Ovary (tissue), 9 donors: ENCODE results near the gene CCNB1IP1. TPM values are rescaled to one million over a fixed set of nuclear protein-coding genes. Genes with fewer than 3 reads are reported as not detected.
"Not testable (repeated sequence)": the region's sequence is repeated elsewhere in the genome, so short reads cannot be mapped to it uniquely, and the experiment has no call there.

Experiments
- DNase-seq, 5 donors: peaks; one replicate each; pipeline ENCODE4 v3.0.0-alpha.2; 2019 to 2020
- H3K27ac ChIP-seq, 2 donors: fragments of 200-600 bp; one replicate each; pipeline versions ENCODE4 v1.5.1 to v1.8.0; 2019 to 2022
- H3K27me3 ChIP-seq: fragments of 200-600 bp; one replicate; pipeline ENCODE4 v1.8.0; 2022
- H3K36me3 ChIP-seq: fragments of 200-600 bp; sonication (generic); one replicate; pipeline ENCODE4 v1.5.1; 2019
- H3K4me1 ChIP-seq: one replicate; pipeline ENCODE4 v1.8.1; 2013; ENCODE audit warnings: mild to moderate bottlenecking, moderate library complexity; ENCODE audit not compliant: insufficient read depth
- H3K4me3 ChIP-seq: fragments of 200-600 bp; sonication (generic); one replicate; pipeline ENCODE4 v1.5.1; 2017
- H3K9me3 ChIP-seq, 2 donors: fragments of 200-600 bp in 1 of 2; sonication (generic) in 1 of 2; one replicate each; pipeline versions ENCODE4 v1.5.1 to v1.8.1; 2013 to 2019; ENCODE audit warnings: mild to moderate bottlenecking in 1 of 2, moderate library complexity in 1 of 2
- CTCF ChIP-seq, 3 donors: fragments of 450-650 bp in 2 of 3; fragments of 200-600 bp in 1 of 3; IDR thresholded peaks; one replicate each; pipeline versions ENCODE4 v1.5.1 to v1.8.0; 2016 to 2022; ENCODE audit warnings: antibody characterized with exemption in 3 of 3, mild to moderate bottlenecking in 1 of 3
- EP300 ChIP-seq: sonication (generic); formaldehyde crosslinking; IDR thresholded peaks from one replicate; pipeline ENCODE4 v1.6.1; 2017; ENCODE audit warnings: antibody characterized with exemption
- POLR2A ChIP-seq: fragments of 450-650 bp; IDR thresholded peaks from one replicate; pipeline ENCODE4 v1.6.1; 2017; ENCODE audit warnings: antibody characterized with exemption, mild to moderate bottlenecking, moderate library complexity
- WGBS, 3 donors: extraction: QIAGEN DNeasy Blood & Tissue Kit in 1 of 3; methylation state at CpG; one replicate each; pipeline versions ENCODE4 v1.1.5 to v1.1.7; 2013 to 2017; 5-methylcytosine and 5-hydroxymethylcytosine counted together
- intact Hi-C, 4 donors: fragments of 100-400 bp; cut with DNase I; formaldehyde crosslinking; loops; one replicate each; pipeline versions ENCODE4 v1.11.0 to v1.15.1; 2022 to 2023
- polyA plus RNA-seq, 2 donors: library from polyadenylated mRNA; stranded (reverse); fragments of 200-250 nt in 1 of 2; fragments of 350-450 nt in 1 of 2; fragmentation: Illumina TruSeq in 1 of 2; extraction: RNeasy Lipid Tissue Mini Kit (QIAGEN cat#74804) in 1 of 2; gene quantifications; one replicate each; pipeline ENCODE4 v1.2.3, GENCODE V29; 2013 to 2014
- total RNA-seq, 7 donors: library from RNA; depleted of rRNA in 2 of 7; stranded (reverse); fragments of >200 nt in 2 of 7; fragmentation: NEBNext Ultra II Directional in 3 of 7; extraction: Animal tissue kit (Norgen Biotek cat#: 25700) in 3 of 7; gene quantifications; one replicate each; pipeline versions ENCODE4 v1.1.0 to v1.2.4, GENCODE V29; 2016 to 2023
- donor health status: DM: no; HTN: no; CAD: no; lungs with moderate emphysema.
- donor health status: DM: no; HTN: no; CAD: no.
- donor health status: Bipolar disorder and iron deficiency.
- donor health status: DM: yes; HTN: yes; CAD: no.
- donor health status: DM: no; HTN: no; CAD: no.
- donor health status: DM: yes; HTN: yes; CAD: no.

Gene CCNB1IP1
- total and polyA plus RNA-seq, 9 donors: 57.1 to 150 (median 88.0) TPM

GRCh38 chr14:20294636-20295035 is 38.4 kb downstream of the CCNB1IP1 start:
- H3K27me3 ChIP-seq: no peaks in the 10 kb centered on the region
- no peak for DNase-seq
- intact Hi-C loops: no loop called here
- H3K4me1 ChIP-seq: no peaks in the 10 kb centered on the region
- no peaks in the 10 kb centered on the region for H3K36me3 ChIP-seq
- no peaks in the 10 kb centered on the region for H3K9me3 ChIP-seq
- no peak overlapping the region for H3K4me3 ChIP-seq
- 86 to 95% (median 91%) methylated on average over 2 of the region's 2 CpGs for WGBS, 3 donors
- no peak overlapping the region for H3K27ac ChIP-seq
- TF ChIP-seq POLR2A (no peak), EP300 (no peak), CTCF (IDR thresholded peaks at IDR 0.05) (no peak)

DNA sequence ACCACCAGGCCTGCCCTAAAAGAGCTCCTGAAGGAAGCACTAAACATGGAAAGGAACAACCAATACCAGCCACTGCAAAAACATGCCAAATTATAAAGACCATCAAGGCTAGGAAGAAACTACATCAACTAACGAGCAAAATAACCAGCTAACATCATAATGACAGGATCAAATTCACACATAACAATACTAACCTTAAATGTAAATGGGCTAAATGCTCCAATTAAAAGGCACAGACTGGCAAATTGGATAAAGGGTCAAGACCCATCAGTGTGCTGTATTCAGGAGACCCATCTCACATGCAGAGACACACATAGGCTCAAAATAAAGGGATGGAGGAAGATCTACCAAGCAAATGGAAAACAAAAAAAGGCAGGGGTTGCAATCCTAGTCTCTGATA is 51.1 kb downstream of the CCNB1IP1 start:
- H3K36me3 ChIP-seq, H3K27me3 ChIP-seq, H3K4me1 ChIP-seq, DNase-seq, H3K27ac ChIP-seq, H3K9me3 ChIP-seq, intact Hi-C loops, H3K4me3 ChIP-seq: not testable (repeated sequence)
- WGBS, 3 donors: 95 to 100% (median 100%) methylated on average over 1 of the region's 1 CpG

GRCh38 chr14:20280265-20280664 is 52.8 kb downstream of the CCNB1IP1 start:
- H3K4me1 ChIP-seq, H3K27me3 ChIP-seq, H3K27ac ChIP-seq, DNase-seq, intact Hi-C loops, H3K36me3 ChIP-seq, H3K9me3 ChIP-seq, H3K4me3 ChIP-seq: not testable (repeated sequence)
- WGBS, 3 donors: 94 to 98% (median 96%) methylated on average over 7 of the region's 7 CpGs

DNA sequence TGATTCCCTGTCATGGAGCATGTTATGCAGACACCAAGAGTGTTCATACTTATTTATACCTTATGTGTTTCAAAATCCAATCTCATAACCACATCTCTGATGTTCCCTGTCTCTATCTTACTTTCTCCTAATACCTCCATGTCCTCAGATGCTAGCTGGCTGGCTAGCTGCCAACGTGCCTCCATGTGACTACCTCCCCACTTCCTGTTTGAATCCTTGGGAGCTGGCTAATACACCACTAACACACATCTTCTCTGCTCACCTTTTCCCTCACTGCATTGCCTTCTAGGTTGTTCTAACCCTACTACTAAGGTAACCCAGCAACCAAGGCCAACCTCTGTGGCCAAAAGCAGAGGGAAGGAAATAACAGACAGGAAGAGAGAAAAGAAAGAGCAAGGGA is 54.7 kb downstream of the CCNB1IP1 start:
- TF ChIP-seq EP300: no peak
- TF ChIP-seq CTCF (IDR thresholded peaks at IDR 0.05): no peak
- no peak for TF ChIP-seq POLR2A
- H3K4me3 ChIP-seq: no peak overlapping the region
- 29 to 49% (median 49%) methylated on average over 1 of the region's 1 CpG for WGBS, 3 donors
- H3K27ac ChIP-seq: no peak overlapping the region
- no peaks in the 10 kb centered on the region for H3K36me3 ChIP-seq
- H3K4me1 ChIP-seq: no peaks in the 10 kb centered on the region
- intact Hi-C loops: no loop called here
- peak in 2 of 5 donors; percentile 31 to 37 for DNase-seq
- no peaks in the 10 kb centered on the region for H3K27me3 ChIP-seq
- peaks cover 0 to 3% of the 10 kb centered on the region in 2 donors for H3K9me3 ChIP-seq

DNA sequence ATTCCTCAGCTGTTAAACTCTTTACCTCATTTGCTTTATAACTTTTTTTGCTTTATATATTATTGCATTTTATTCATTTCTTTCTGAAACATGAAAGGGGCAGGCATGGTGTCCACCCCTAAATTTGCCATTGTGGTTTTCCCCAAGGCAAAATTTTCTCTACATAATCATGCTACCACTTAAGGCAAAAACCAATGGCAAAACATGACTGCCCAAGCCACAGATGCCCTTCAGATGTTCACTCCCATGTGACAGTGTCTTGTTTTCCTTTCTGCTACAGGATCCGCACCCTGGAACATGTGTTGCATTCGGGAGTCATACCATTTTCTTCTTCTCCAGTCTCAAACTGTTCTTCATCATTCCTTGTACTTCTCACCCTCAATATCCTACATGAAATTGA is 55.7 kb downstream of the CCNB1IP1 start:
- Histone ChIP-seq H3K4me3 (no peak overlapping the region), H3K27me3 (no peaks in the 10 kb centered on the region), H3K9me3 (peaks cover 0 to 5% of the 10 kb centered on the region in 2 donors), H3K27ac (no peak overlapping the region), H3K4me1 (no peaks in the 10 kb centered on the region), H3K36me3 (no peaks in the 10 kb centered on the region)
- intact Hi-C loops: no loop called here
- TF ChIP-seq EP300 (no peak), CTCF (IDR thresholded peaks at IDR 0.05) (no peak), POLR2A (no peak)
- 65 to 97% (median 96%) methylated on average over 2 of the region's 2 CpGs for WGBS, 3 donors
- DNase-seq: no peak

DNA sequence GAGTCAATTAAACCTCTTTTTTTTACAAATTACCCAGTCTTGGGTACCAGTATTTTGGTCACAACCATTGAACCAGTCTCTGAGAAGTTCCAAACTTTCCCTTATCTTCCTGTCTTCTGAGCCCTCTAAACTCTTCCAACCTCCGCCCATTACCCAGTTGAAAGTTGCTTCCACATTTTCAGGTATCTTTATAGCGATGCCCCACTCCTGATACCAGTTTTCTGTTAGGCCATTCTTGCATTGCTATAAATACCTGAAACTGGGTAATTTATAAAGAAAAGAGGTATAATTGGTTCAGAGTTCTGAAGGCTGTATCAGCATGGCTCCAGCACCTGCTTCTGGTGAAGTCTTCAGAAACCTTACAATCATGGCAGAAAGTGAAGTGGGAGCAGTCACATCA is 59.0 kb downstream of the CCNB1IP1 start:
- Histone ChIP-seq H3K27me3 (no peaks in the 10 kb centered on the region), H3K27ac (no peak overlapping the region), H3K9me3 (peaks cover 0 to 5% of the 10 kb centered on the region in 2 donors), H3K4me3 (no peak overlapping the region), H3K4me1 (no peaks in the 10 kb centered on the region), H3K36me3 (no peaks in the 10 kb centered on the region)
- no peak for DNase-seq
- intact Hi-C loops: no loop called here
- TF ChIP-seq CTCF (IDR thresholded peaks at IDR 0.05) (no peak), POLR2A (no peak), EP300 (no peak)
- 98 to 99% (median 99%) methylated on average over 2 of the region's 2 CpGs for WGBS, 3 donors

DNA sequence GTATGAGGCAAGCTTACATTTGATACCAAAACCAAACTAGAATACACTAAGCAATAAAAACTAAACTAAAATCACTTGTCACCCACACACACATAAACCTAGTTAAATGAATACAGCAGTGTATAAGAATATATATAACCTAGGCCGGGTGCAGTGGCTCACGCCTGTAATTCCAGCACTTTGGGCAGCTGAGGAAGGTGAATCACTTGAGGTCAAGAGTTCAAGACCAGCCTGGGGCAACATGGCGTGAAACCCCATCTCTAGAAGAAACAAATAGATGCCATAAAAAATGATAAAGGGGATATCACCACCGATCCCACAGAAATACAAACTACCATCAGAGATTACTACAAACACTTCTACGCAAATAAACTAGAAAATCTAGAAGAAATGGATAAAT is 68.7 kb downstream of the CCNB1IP1 start:
- H3K4me1 ChIP-seq, H3K9me3 ChIP-seq, H3K27me3 ChIP-seq, H3K36me3 ChIP-seq, intact Hi-C loops, DNase-seq, H3K27ac ChIP-seq, H3K4me3 ChIP-seq: not testable (repeated sequence)
- 93 to 95% (median 94%) methylated on average over 5 of the region's 5 CpGs for WGBS, 3 donors
